Measurements from ENCODE around the gene STK17A. TPM values are rescaled to one million over a fixed set of nuclear protein-coding genes. Genes with fewer than 3 reads are reported as not detected.

STK17A gene
- total RNA-seq, 1 experiment from 2014 or later, result 75.4 TPM

DNA sequence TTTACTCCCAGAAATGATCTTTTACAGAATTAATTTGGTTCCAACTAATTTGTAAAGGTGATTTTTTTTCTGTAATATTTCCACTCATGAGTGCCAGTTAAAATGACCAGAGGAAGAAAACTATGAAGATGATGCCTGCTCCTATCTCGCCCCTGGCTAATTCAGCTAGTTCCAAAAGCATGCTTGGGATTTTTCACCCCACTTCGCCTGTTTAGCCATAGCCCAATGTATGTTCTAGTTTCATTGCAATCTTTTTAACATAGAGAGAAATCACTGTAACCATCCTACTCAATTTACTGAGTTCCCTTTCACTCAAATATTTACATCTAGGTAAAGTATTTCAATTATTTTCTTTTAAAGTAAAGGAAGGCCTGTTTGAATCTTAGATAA is 23.0 kb upstream of the STK17A start:
- ATAC-seq (no peak), DNase-seq (no peak)
- Histone ChIP-seq H3K4me3 (ENCODE audit: low read length) (no peak overlapping the region), H3K79me2 (ENCODE audit: low read length) (no peaks in the 10 kb centered on the region), H3K27me3 (ENCODE audit: low read length) (no peaks in the 10 kb centered on the region), H2AFZ (ENCODE audit: low read length) (no peak overlapping the region), H4K20me1 (ENCODE audit: low read length) (no peaks in the 10 kb centered on the region), H3K9me3 (ENCODE audit: low read length) (no peaks in the 10 kb centered on the region), H3K4me2 (ENCODE audit: low read length) (no peak overlapping the region), H3K9me2 (replicated peaks; ENCODE audit: low read length) (no peaks in the 10 kb centered on the region), H3K27ac (ENCODE audit: low read length) (no peak overlapping the region), H3K36me3 (ENCODE audit: low read depth, low read length) (no peaks in the 10 kb centered on the region), H3F3A (ENCODE audit: low read length, unreplicated experiment) (no peaks in the 10 kb centered on the region), H3K9ac (ENCODE audit: low read length) (no peak overlapping the region), H3K4me1 (ENCODE audit: insufficient read depth, low read length) (peaks cover 14% of the 10 kb centered on the region)
- TF ChIP-seq EZH2 (IDR thresholded peaks at IDR 0.05; ENCODE audit: low read length, unreplicated experiment) (no peak), EZH2phosphoT487 (IDR thresholded peaks at IDR 0.05; ENCODE audit: borderline replicate concordance, low read length) (no peak)
- TF ChIP-seq, protein P1, sequence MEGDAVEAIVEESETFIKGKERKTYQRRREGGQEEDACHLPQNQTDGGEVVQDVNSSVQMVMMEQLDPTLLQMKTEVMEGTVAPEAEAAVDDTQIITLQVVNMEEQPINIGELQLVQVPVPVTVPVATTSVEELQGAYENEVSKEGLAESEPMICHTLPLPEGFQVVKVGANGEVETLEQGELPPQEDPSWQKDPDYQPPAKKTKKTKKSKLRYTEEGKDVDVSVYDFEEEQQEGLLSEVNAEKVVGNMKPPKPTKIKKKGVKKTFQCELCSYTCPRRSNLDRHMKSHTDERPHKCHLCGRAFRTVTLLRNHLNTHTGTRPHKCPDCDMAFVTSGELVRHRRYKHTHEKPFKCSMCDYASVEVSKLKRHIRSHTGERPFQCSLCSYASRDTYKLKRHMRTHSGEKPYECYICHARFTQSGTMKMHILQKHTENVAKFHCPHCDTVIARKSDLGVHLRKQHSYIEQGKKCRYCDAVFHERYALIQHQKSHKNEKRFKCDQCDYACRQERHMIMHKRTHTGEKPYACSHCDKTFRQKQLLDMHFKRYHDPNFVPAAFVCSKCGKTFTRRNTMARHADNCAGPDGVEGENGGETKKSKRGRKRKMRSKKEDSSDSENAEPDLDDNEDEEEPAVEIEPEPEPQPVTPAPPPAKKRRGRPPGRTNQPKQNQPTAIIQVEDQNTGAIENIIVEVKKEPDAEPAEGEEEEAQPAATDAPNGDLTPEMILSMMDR (conservative IDR thresholded peaks at IDR 0.05; ENCODE audit: low read depth, low read length), result no peak
- no TSS peak for BruUV-seq (replicated peaks)
- ChIA-PET CTCF (interaction anchor here (0.7 kb wide), 1 partner anchor 10 kb away, joined by 6 read pairs; no protein-coding TSS in a partner anchor), POLR2A (ENCODE audit: unreplicated experiment) (no interaction called here)
- intact Hi-C loops (cut with micrococcal nuclease), result loop anchor here (10.0 kb wide), 1 partner anchor 65 kb away; no protein-coding TSS in a partner anchor

- Histone ChIP-seq H3K9me3 (ENCODE audit: low read length) (no peaks in the 10 kb centered on the region), H3K79me2 (ENCODE audit: low read length) (no peaks in the 10 kb centered on the region), H3K4me1 (ENCODE audit: insufficient read depth, low read length) (peaks cover 14% of the 10 kb centered on the region), H3K27me3 (ENCODE audit: low read length) (no peaks in the 10 kb centered on the region), H3F3A (ENCODE audit: low read length, unreplicated experiment) (no peaks in the 10 kb centered on the region), H3K9ac (ENCODE audit: low read length) (no peak overlapping the region), H3K36me3 (ENCODE audit: low read depth, low read length) (no peaks in the 10 kb centered on the region), H3K9me2 (replicated peaks; ENCODE audit: low read length) (no peaks in the 10 kb centered on the region), H4K20me1 (ENCODE audit: low read length) (no peaks in the 10 kb centered on the region), H3K27ac (ENCODE audit: low read length) (no peak overlapping the region), H2AFZ (ENCODE audit: low read length) (no peak overlapping the region), H3K4me3 (ENCODE audit: low read length) (no peak overlapping the region), H3K4me2 (ENCODE audit: low read length) (no peak overlapping the region)
- POLR2A ChIA-PET (ENCODE audit: unreplicated experiment), result no interaction called here
- TF ChIP-seq EZH2 (IDR thresholded peaks at IDR 0.05; ENCODE audit: low read length, unreplicated experiment) (no peak), EZH2phosphoT487 (IDR thresholded peaks at IDR 0.05; ENCODE audit: borderline replicate concordance, low read length) (no peak)
- TF ChIP-seq, protein P1 (conservative IDR thresholded peaks at IDR 0.05; ENCODE audit: low read depth, low read length), result no peak
- CTCF ChIA-PET, result interaction anchor here (0.5 kb wide), 1 partner anchor 17 kb away, joined by 3 read pairs; no protein-coding TSS in a partner anchor
- intact Hi-C loops (cut with micrococcal nuclease), result loop anchor here (10.0 kb wide), 1 partner anchor 66 kb away; no protein-coding TSS in a partner anchor
- no peak for DNase-seq
- no peak for ATAC-seq
- BruUV-seq (replicated peaks), result no TSS peak
Measured at GRCh38 chr7:43560742-43561330, 22.1 kb upstream of the STK17A start.

- TF ChIP-seq EZH2 (IDR thresholded peaks at IDR 0.05; ENCODE audit: low read length, unreplicated experiment), result no peak
- no peak for TF ChIP-seq EZH2phosphoT487 (IDR thresholded peaks at IDR 0.05; ENCODE audit: borderline replicate concordance, low read length)
- TF ChIP-seq, protein P1 (conservative IDR thresholded peaks at IDR 0.05; ENCODE audit: low read depth, low read length), result no peak
- intact Hi-C loops (cut with micrococcal nuclease), result loop anchor here (10.0 kb wide), 1 partner anchor 68 kb away; no protein-coding TSS in a partner anchor
- Histone ChIP-seq H3K4me2 (ENCODE audit: low read length) (no peak overlapping the region), H3K36me3 (ENCODE audit: low read depth, low read length) (no peaks in the 10 kb centered on the region), H3K27me3 (ENCODE audit: low read length) (no peaks in the 10 kb centered on the region), H3K27ac (ENCODE audit: low read length) (no peak overlapping the region), H3K4me3 (ENCODE audit: low read length) (no peak overlapping the region), H3K9me2 (replicated peaks; ENCODE audit: low read length) (no peaks in the 10 kb centered on the region), H3K9ac (ENCODE audit: low read length) (no peak overlapping the region), H3K79me2 (ENCODE audit: low read length) (no peaks in the 10 kb centered on the region), H3F3A (ENCODE audit: low read length, unreplicated experiment) (no peaks in the 10 kb centered on the region), H4K20me1 (ENCODE audit: low read length) (no peaks in the 10 kb centered on the region), H3K4me1 (ENCODE audit: insufficient read depth, low read length) (peaks cover 14% of the 10 kb centered on the region), H2AFZ (ENCODE audit: low read length) (no peak overlapping the region), H3K9me3 (ENCODE audit: low read length) (no peaks in the 10 kb centered on the region)
- ChIA-PET CTCF (no interaction called here), POLR2A (ENCODE audit: unreplicated experiment) (no interaction called here)
- no TSS peak for BruUV-seq (replicated peaks)
- ATAC-seq (no peak), DNase-seq (no peak)
Measured at GRCh38 chr7:43562383-43562782, 20.5 kb upstream of the STK17A start.

All from PC-3 (cell line).